Measurements from ENCODE around the gene TPCN2. TPM values are rescaled to one million over a fixed set of nuclear protein-coding genes. Genes with fewer than 3 reads are reported as not detected.

The TPCN2 gene
- total RNA-seq, 1 experiment from 2014 or later: 63.6 TPM

DNA sequence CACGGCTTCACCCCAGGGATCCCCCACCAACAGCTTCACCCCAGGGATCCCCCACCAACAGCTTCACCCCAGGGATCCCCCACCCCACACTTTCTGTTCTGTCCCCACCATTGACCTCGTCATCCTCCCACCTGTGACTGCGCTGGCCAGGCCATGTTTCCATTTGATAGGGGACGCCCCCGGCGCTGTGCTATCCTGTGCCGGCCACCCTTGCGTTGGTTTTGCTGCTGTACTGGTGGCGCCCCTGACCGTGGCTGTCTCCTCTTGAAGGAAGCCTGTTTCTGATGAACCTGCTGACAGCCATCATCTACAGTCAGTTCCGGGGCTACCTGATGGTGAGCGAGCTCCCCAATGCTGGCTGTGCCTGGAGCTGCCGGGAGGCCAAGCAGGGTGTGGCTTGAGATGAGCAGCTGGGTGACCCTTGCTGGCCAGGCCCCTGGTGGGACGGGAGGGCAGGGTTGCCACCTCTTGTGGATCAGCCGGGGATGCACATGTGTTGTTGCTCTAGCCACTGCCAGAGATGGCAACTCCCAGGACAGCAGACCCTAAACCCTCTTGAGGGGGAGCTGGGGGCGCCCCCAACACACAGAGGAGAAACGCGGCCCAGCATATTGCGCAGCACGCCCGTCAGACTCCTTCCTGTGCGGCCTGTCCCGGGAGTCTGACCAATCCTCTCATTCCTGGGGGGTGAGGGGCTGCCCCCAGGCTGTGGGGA, 22.5 kb downstream of the TPCN2 start:
- CTCF ChIA-PET: no interaction called here
- no peak overlapping the region for H3K27ac Mint-ChIP-seq (ENCODE audit: unreplicated experiment)
- H3K9me3 ChIP-seq: no peaks in the 10 kb centered on the region
- POLR2A ChIA-PET: no interaction called here
- peaks cover 7% of the 10 kb centered on the region for H3K36me3 ChIP-seq (ENCODE audit: control insufficient read depth, insufficient read depth, low read length)
- intact Hi-C loops (cut with micrococcal nuclease; ENCODE audit: unreplicated experiment): no loop called here
- no peaks in the 10 kb centered on the region for H3K9me3 Mint-ChIP-seq (ENCODE audit: unreplicated experiment)
- no peak overlapping the region for H3K4me3 ChIP-seq (ENCODE audit: low read depth, low read length)
- no peaks in the 10 kb centered on the region for H3K4me1 ChIP-seq
- H3K27me3 ChIP-seq (replicated peaks; ENCODE audit: control insufficient read depth, insufficient read depth, low read length): no peaks in the 10 kb centered on the region
- no peak overlapping the region for H3K4me3 Mint-ChIP-seq (ENCODE audit: unreplicated experiment)
- no peak for DNase-seq
- TF ChIP-seq, protein P1, sequence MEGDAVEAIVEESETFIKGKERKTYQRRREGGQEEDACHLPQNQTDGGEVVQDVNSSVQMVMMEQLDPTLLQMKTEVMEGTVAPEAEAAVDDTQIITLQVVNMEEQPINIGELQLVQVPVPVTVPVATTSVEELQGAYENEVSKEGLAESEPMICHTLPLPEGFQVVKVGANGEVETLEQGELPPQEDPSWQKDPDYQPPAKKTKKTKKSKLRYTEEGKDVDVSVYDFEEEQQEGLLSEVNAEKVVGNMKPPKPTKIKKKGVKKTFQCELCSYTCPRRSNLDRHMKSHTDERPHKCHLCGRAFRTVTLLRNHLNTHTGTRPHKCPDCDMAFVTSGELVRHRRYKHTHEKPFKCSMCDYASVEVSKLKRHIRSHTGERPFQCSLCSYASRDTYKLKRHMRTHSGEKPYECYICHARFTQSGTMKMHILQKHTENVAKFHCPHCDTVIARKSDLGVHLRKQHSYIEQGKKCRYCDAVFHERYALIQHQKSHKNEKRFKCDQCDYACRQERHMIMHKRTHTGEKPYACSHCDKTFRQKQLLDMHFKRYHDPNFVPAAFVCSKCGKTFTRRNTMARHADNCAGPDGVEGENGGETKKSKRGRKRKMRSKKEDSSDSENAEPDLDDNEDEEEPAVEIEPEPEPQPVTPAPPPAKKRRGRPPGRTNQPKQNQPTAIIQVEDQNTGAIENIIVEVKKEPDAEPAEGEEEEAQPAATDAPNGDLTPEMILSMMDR (IDR thresholded peaks at IDR 0.05; ENCODE audit: insufficient read depth in 1 of 2, low read depth in 1 of 2, low read length in 1 of 2, severe bottlenecking in 1 of 2, unreplicated experiment in 1 of 2): no peak
- no TSS peak for BruUV-seq (replicated peaks)
- H3K36me3 Mint-ChIP-seq (ENCODE audit: insufficient read depth, unreplicated experiment): peaks cover 23% of the 10 kb centered on the region
- no peaks in the 10 kb centered on the region for H3K27me3 Mint-ChIP-seq (ENCODE audit: insufficient read depth, unreplicated experiment)
- H3K4me1 Mint-ChIP-seq (ENCODE audit: low read depth, unreplicated experiment): no peaks in the 10 kb centered on the region

DNA sequence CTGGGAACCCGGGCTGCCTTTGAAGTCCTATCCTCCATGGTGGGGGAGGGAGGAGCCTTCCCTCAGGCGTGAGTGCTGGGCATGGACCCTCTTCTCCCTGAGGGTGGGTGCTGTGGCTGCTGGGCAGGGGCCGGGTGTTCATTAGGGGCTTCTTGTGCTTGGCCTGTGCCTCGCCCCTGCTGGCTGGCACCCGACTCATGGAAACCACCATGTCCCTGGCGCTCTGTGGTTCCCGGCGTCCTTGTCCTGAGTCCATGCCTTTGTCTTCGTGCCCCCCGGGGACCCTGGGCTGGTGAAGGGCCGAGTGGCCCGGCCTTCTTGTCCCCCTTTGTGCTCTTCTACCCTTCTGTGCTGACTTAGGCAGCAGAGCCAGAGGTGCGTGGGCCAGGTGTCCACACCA, 23.2 kb downstream of the TPCN2 start:
- Histone ChIP-seq H3K4me3 (ENCODE audit: low read depth, low read length) (no peak overlapping the region), H3K27me3 (replicated peaks; ENCODE audit: control insufficient read depth, insufficient read depth, low read length) (no peaks in the 10 kb centered on the region), H3K36me3 (ENCODE audit: control insufficient read depth, insufficient read depth, low read length) (peaks cover 7% of the 10 kb centered on the region), H3K9me3 (no peaks in the 10 kb centered on the region), H3K4me1 (no peaks in the 10 kb centered on the region)
- intact Hi-C loops (cut with micrococcal nuclease; ENCODE audit: unreplicated experiment): no loop called here
- BruUV-seq (replicated peaks): no TSS peak
- Mint-ChIP-seq H3K4me3 (ENCODE audit: unreplicated experiment) (no peak overlapping the region), H3K36me3 (ENCODE audit: insufficient read depth, unreplicated experiment) (peaks cover 23% of the 10 kb centered on the region), H3K9me3 (ENCODE audit: unreplicated experiment) (no peaks in the 10 kb centered on the region), H3K4me1 (ENCODE audit: low read depth, unreplicated experiment) (no peaks in the 10 kb centered on the region), H3K27ac (ENCODE audit: unreplicated experiment) (no peak overlapping the region), H3K27me3 (ENCODE audit: insufficient read depth, unreplicated experiment) (no peaks in the 10 kb centered on the region)
- ChIA-PET POLR2A (no interaction called here), CTCF (interaction anchor here (0.9 kb wide), 1 partner anchor 23 kb away, joined by 3 read pairs; the partner anchor contains the start of gene TPCN2)
- TF ChIP-seq, protein P1 (IDR thresholded peaks at IDR 0.05; ENCODE audit: insufficient read depth in 1 of 2, low read depth in 1 of 2, low read length in 1 of 2, severe bottlenecking in 1 of 2, unreplicated experiment in 1 of 2): no peak
- no peak for DNase-seq

DNA sequence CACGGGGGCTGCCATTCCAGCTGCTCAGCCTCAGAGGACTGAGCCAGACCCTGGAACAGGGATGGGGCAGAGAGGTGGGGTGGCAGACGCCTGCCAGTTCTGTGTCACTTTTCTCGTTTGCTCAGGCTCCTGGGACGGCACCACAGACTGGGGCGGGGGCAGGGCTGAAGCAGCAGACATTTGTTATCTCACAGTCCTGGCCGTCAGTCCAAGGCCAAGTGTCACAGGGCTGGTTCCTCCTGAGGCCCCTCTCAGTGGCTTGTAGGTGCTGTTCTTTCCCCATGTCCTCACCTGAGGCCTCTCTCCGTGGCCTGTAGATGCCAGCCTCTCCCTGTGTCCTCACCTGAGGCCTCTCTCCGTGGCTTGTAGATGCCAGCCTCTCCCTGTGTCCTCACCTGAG, 24.7 kb downstream of the TPCN2 start:
- POLR2A ChIA-PET: no interaction called here
- Histone ChIP-seq H3K36me3 (ENCODE audit: control insufficient read depth, insufficient read depth, low read length) (peaks cover 6% of the 10 kb centered on the region), H3K4me3 (ENCODE audit: low read depth, low read length) (no peak overlapping the region), H3K4me1 (no peaks in the 10 kb centered on the region), H3K27me3 (replicated peaks; ENCODE audit: control insufficient read depth, insufficient read depth, low read length) (no peaks in the 10 kb centered on the region), H3K9me3 (no peaks in the 10 kb centered on the region)
- no peaks in the 10 kb centered on the region for H3K27me3 Mint-ChIP-seq (ENCODE audit: insufficient read depth, unreplicated experiment)
- no peak overlapping the region for H3K4me3 Mint-ChIP-seq (ENCODE audit: unreplicated experiment)
- H3K9me3 Mint-ChIP-seq (ENCODE audit: unreplicated experiment): no peaks in the 10 kb centered on the region
- no peaks in the 10 kb centered on the region for H3K4me1 Mint-ChIP-seq (ENCODE audit: low read depth, unreplicated experiment)
- peaks cover 36% of the 10 kb centered on the region for H3K36me3 Mint-ChIP-seq (ENCODE audit: insufficient read depth, unreplicated experiment)
- intact Hi-C loops (cut with micrococcal nuclease; ENCODE audit: unreplicated experiment): no loop called here
- TF ChIP-seq, protein P1 (IDR thresholded peaks at IDR 0.05; ENCODE audit: insufficient read depth in 1 of 2, low read depth in 1 of 2, low read length in 1 of 2, severe bottlenecking in 1 of 2, unreplicated experiment in 1 of 2): no peak
- no peak for DNase-seq
- no TSS peak for BruUV-seq (replicated peaks)
- H3K27ac Mint-ChIP-seq (ENCODE audit: unreplicated experiment): no peak overlapping the region
- CTCF ChIA-PET: no interaction called here

Measured in Caco-2 (cell line).